ENCODE measurements around the gene RAB41.
"Not testable (repeated sequence)": the region's sequence is repeated elsewhere in the genome, so short reads cannot be mapped to it uniquely, and the experiment has no call there.

DNA sequence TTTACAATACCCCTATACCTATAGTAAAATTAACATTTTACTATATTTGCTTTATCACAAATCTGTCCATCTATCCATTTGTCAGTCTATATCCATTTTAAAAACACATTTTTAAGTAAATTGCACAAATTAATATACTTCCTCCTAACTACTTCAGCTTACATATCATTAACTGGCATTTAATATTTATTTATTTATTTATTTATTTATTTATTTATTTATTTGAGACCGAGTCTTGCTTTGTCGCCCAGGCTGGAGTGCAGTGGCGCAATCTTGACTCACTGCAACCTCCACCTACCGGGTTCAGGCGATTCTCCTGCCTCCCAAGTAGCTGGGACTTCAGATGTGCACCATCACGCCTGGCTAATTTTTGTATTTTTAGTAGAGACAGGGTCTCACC is 41.7 kb downstream of the RAB41 start:
- not testable (repeated sequence) for TF ChIP-seq CTCF (conservative IDR thresholded peaks at IDR 0.05; ENCODE audit: low read depth, low read length); EZH2 (IDR thresholded peaks at IDR 0.05; ENCODE audit: low read length, unreplicated experiment)

Data from PC-3 (cell line).